T-helper 1 cell treated with Interleukin-12 subunit alpha and Interleukin-12 subunit beta and Interleukin-4 antibody, amounts not matched to agents 30 ng/mL and 1 ng/mL, for 36 hours (primary cell): ENCODE measurements around the gene SSBP3. TPM values are rescaled to one million over a fixed set of nuclear protein-coding genes. Genes with fewer than 3 reads are reported as not detected.

Source experiments
- intact Hi-C: fragments of 100-400 bp; cut with micrococcal nuclease; formaldehyde crosslinking; loops from one replicate; pipeline ENCODE4 v1.15.1; 2024
- total RNA-seq: library from RNA; stranded (reverse); gene quantifications from 2 replicates; pipeline ENCODE4 v1.2.3, GENCODE V29; 2022

The SSBP3 gene
- total RNA-seq, 1 donor from 2014 or later = 143 TPM

- intact Hi-C loops = loop anchor here (1.0 to 5.0 kb wide), 12 partner anchors 85 to 1015 kb away; partner anchors contain the start of genes LRRC42, NDC1, PARS2 and TCEANC2
Measured at GRCh38 chr1:54199765-54200518, 206.3 kb downstream of the SSBP3 start, which contains the start of the genes CYB5RL and MRPL37. Gene CYB5RL (minus strand): TSS chr1:54200030. CDS start chr1:54195616, 4,414 bp downstream. Gene MRPL37 (plus strand): TSS chr1:54200167. CDS start chr1:54200244, 77 bp downstream.

- intact Hi-C loops = no loop called here
Measured at GRCh38 chr1:54199151-54199764, 206.9 kb downstream of the SSBP3 start.

GRCh38 chr1:54193453-54193852 is 212.7 kb downstream of the SSBP3 start:
- intact Hi-C loops = no loop called here

GRCh38 chr1:54191525-54191924 is 214.7 kb downstream of the SSBP3 start:
- intact Hi-C loops = no loop called here

- intact Hi-C loops = no loop called here
Measured at GRCh38 chr1:54190526-54190925, 215.7 kb downstream of the SSBP3 start.

- intact Hi-C loops = no loop called here
Measured at GRCh38 chr1:54188291-54188690, 217.9 kb downstream of the SSBP3 start.

- intact Hi-C loops = no loop called here
Measured at GRCh38 chr1:54186056-54186455, 220.1 kb downstream of the SSBP3 start.

GRCh38 chr1:54180701-54181360 is 225.4 kb downstream of the SSBP3 start:
- intact Hi-C loops = loop anchor here (1.0 to 5.0 kb wide), 3 partner anchors 226 to 629 kb away; partner anchors contain the start of gene SSBP3

- intact Hi-C loops = no loop called here
Measured at GRCh38 chr1:54178296-54179070, 227.7 kb downstream of the SSBP3 start.

GRCh38 chr1:54177726-54178125 is 228.5 kb downstream of the SSBP3 start:
- intact Hi-C loops = no loop called here

GRCh38 chr1:54176621-54177327 is 229.4 kb downstream of the SSBP3 start:
- intact Hi-C loops = no loop called here

Other genes starting within 250 kb of the SSBP3 start
- gene CYB5RL, start 206.4 kb downstream of the SSBP3 start, total RNA-seq = 7.7 and 8.7 TPM in 2 replicates
- 89.9 and 92.6 TPM in 2 replicates for gene MRPL37, start 206.2 kb downstream of the SSBP3 start, total RNA-seq
- 1.6 and 1.8 TPM in 2 replicates for gene ACOT11, start 141.8 kb upstream of the SSBP3 start, total RNA-seq
- gene FAM151A, start 217.1 kb upstream of the SSBP3 start, total RNA-seq = not detected in 2 replicates
- 0.39 TPM in 1 of 2 replicates, not detected in the other for gene MROH7, start 235.4 kb upstream of the SSBP3 start, total RNA-seq